OCI-LY7 (cell line): ENCODE results near the gene ZNF430. TPM values are rescaled to one million over a fixed set of nuclear protein-coding genes. Genes with fewer than 3 reads are reported as not detected.
"Not testable (repeated sequence)": the region's sequence is repeated elsewhere in the genome, so short reads cannot be mapped to it uniquely, and the experiment has no call there.

ENCODE experiments used
- BruUV-seq: library from RNA; stranded (reverse); fragments of 400-500 nt; replicated peaks from 2 replicates; lab custom pipeline; 2021; lab: Mats Ljungman, UMichigan
- CTCF ChIA-PET: fragments of 300-600 bp; sonication (Branson Sonifier 250); formaldehyde crosslinking; loops from one replicate; lab custom pipeline; 2022; ENCODE audit warnings: antibody characterized with exemption; ENCODE audit not compliant: unreplicated experiment; lab: Charles Lee
- POLR2A ChIA-PET: fragments of 300-600 bp; sonication (Branson Sonifier 250); formaldehyde crosslinking; loops from one replicate; lab custom pipeline; 2022; ENCODE audit warnings: antibody characterized with exemption; lab: Charles Lee
- DNase-seq: peaks from one replicate; pipeline ENCODE4 v3.0.0-alpha.2; 2015; ENCODE audit warnings: low spot score
- H2AFZ ChIP-seq: fragments of 200-600 bp; sonication (generic), shearing (Covaris generic); 2 replicates; pipeline ENCODE4 v1.6.1; 2014; ENCODE audit warnings: mild to moderate bottlenecking, antibody characterized with exemption, low read length, moderate library complexity
- H3K27ac ChIP-seq: fragments of 200-600 bp; sonication (generic); 2 replicates; pipeline ENCODE4 v1.5.1; 2014; ENCODE audit warnings: mixed run types, low read depth, mild to moderate bottlenecking, moderate library complexity, low read length, inconsistent platforms; ENCODE audit not compliant: poor library complexity, severe bottlenecking
- H3K36me3 ChIP-seq: fragments of 200-600 bp; sonication (generic); 2 replicates; pipeline ENCODE4 v1.6.1; 2014; ENCODE audit warnings: mild to moderate bottlenecking, antibody characterized with exemption, low read length, moderate library complexity, mixed read lengths; ENCODE audit not compliant: insufficient read depth
- H3K4me1 ChIP-seq: fragments of 200-600 bp; sonication (generic); 2 replicates; pipeline ENCODE4 v1.5.1; 2014; ENCODE audit warnings: mild to moderate bottlenecking, low read length; ENCODE audit not compliant: insufficient read depth, poor library complexity, severe bottlenecking
- H3K4me2 ChIP-seq: fragments of 200-600 bp; sonication (generic); 2 replicates; pipeline ENCODE4 v1.6.1; 2014; ENCODE audit warnings: mild to moderate bottlenecking, low read length
- H3K4me3 ChIP-seq: fragments of 200-600 bp; sonication (generic); 2 replicates; pipeline ENCODE4 v1.5.1; 2014; ENCODE audit warnings: mild to moderate bottlenecking, low read depth, low read length; ENCODE audit not compliant: poor library complexity, severe bottlenecking
- H3K79me2 ChIP-seq: fragments of 200-600 bp; sonication (generic); 2 replicates; pipeline ENCODE4 v1.6.1; 2016; ENCODE audit warnings: low read depth, mild to moderate bottlenecking, low read length, moderate library complexity, mixed read lengths; ENCODE audit not compliant: insufficient read depth
- H3K9me2 ChIP-seq: fragments of 200-600 bp; sonication (generic); 2 replicates; pipeline ENCODE4 v1.6.1; 2016; ENCODE audit warnings: mild to moderate bottlenecking, low read length, mixed read lengths; ENCODE audit not compliant: insufficient read depth
- H3K9me3 ChIP-seq: fragments of 200-600 bp; sonication (generic); 2 replicates; pipeline ENCODE4 v1.6.1; 2014; ENCODE audit warnings: mild to moderate bottlenecking, mixed run types, low read length, mixed read lengths
- H4K20me1 ChIP-seq: fragments of 200-600 bp; sonication (generic); 2 replicates; pipeline ENCODE4 v1.6.1; 2014; ENCODE audit warnings: mild to moderate bottlenecking, antibody characterized with exemption, low read length, moderate library complexity, mixed read lengths; ENCODE audit not compliant: insufficient read depth
- EZH2phosphoT487 ChIP-seq: fragments of 200-600 bp; sonication (generic); IDR thresholded peaks from 2 replicates; pipeline ENCODE4 v1.6.1; 2018; ENCODE audit warnings: low read depth, borderline replicate concordance, mild to moderate bottlenecking, mixed run types, antibody characterized with exemption, low read length, moderate library complexity, mixed read lengths
- intact Hi-C: fragments of 100-400 bp; cut with micrococcal nuclease; formaldehyde crosslinking; loops from one replicate; pipeline ENCODE4 v1.10.0; 2022; ENCODE audit not compliant: unreplicated experiment
- total RNA-seq, 2 experiments: library from RNA; depleted of rRNA in 1 of 2; stranded (reverse); fragments of >200 nt in 1 of 2; shearing (Covaris generic) in 1 of 2; gene quantifications; 2 replicates each; pipeline ENCODE4 v1.2.3, GENCODE V29; 2014 to 2022
- TF ChIP-seq, protein P1 (sequence below): fragments of 200-600 bp; sonication (generic); conservative IDR thresholded peaks from 2 replicates; pipeline ENCODE4 v1.5.1; 2014; ENCODE audit warnings: mild to moderate bottlenecking, antibody characterized with exemption, low read length, moderate library complexity, mixed read lengths

Gene ZNF430
- total RNA-seq, 2 experiments from 2014 or later, result 14.0 to 31.5 TPM

DNA sequence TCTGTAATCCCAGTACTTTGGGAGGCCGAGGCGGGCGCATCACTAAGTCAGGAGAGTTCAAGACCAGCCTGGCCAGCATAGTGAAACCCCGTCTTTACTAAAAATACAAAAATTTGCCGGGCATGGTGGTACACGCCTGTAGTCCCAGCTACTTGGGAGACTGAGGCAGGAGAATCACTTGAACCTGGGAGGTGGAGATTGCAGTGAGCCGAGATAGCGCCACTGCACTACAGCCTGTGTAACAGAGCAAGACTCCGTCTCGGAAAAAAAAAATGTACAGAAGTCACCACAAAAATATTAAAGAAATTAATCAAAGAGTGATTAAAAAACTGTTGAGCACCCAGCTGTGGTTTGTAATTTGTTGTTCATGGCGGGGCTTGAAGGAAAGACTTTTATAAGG lies 781 bp downstream of the ZNF430 start:
- TF ChIP-seq, protein P1, sequence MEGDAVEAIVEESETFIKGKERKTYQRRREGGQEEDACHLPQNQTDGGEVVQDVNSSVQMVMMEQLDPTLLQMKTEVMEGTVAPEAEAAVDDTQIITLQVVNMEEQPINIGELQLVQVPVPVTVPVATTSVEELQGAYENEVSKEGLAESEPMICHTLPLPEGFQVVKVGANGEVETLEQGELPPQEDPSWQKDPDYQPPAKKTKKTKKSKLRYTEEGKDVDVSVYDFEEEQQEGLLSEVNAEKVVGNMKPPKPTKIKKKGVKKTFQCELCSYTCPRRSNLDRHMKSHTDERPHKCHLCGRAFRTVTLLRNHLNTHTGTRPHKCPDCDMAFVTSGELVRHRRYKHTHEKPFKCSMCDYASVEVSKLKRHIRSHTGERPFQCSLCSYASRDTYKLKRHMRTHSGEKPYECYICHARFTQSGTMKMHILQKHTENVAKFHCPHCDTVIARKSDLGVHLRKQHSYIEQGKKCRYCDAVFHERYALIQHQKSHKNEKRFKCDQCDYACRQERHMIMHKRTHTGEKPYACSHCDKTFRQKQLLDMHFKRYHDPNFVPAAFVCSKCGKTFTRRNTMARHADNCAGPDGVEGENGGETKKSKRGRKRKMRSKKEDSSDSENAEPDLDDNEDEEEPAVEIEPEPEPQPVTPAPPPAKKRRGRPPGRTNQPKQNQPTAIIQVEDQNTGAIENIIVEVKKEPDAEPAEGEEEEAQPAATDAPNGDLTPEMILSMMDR, result peak; percentile 34
- DNase-seq, result peak; percentile 34
- H3K9me3 ChIP-seq, H4K20me1 ChIP-seq, CTCF ChIA-PET, H3K9me2 ChIP-seq, BruUV-seq: not testable (repeated sequence)
- Histone ChIP-seq H3K4me3 (peak overlapping the region; percentile 97), H3K27ac (peak overlapping the region; percentile 73), H3K4me1 (peaks cover 21% of the 10 kb centered on the region), H3K79me2 (peaks cover 54% of the 10 kb centered on the region), H2AFZ (peak overlapping the region; percentile 66; the same call in 1 of the 2 replicates), H3K4me2 (peak overlapping the region; percentile 70), H3K36me3 (peaks cover 43% of the 10 kb centered on the region)
- POLR2A ChIA-PET, result interaction anchor here (0.6 to 2.3 kb wide), 4 partner anchors 8 to 1401 kb away, joined by 3 to 8 read pairs (median 4); partner anchors contain the start of gene ZNF66
- intact Hi-C loops, result loop anchor here (5.0 kb wide), 3 partner anchors 61 to 121 kb away; partner anchors contain the start of genes ZNF431, ZNF714 and ZNF85

DNA sequence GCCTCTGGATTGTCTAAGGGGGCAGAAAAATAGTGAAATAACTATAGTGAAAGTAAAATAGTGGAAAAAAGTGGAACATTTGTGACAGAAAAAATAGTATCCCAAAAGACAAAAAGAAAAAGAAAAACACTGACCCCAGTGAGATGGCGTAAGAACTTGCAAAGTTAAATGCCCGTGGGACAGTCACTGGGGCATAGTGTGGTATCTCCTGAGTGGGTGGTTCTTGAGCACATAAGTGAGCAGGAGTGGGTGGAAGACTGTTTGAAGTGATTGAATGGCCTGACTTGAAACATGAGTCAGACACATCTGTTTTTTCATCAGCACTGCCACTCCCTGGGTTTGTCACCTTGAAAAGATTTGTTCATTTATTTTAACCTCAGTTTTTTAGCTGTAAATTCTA lies 2.5 kb downstream of the ZNF430 start:
- Histone ChIP-seq H3K4me3 (peak overlapping the region; percentile 97), H3K4me1 (peaks cover 21% of the 10 kb centered on the region), H3K9me2 (no peaks in the 10 kb centered on the region), H3K4me2 (peak overlapping the region; percentile 70), H3K9me3 (no peaks in the 10 kb centered on the region), H3K27ac (no peak overlapping the region), H2AFZ (no peak overlapping the region), H3K36me3 (peaks cover 60% of the 10 kb centered on the region), H4K20me1 (peaks cover 9% of the 10 kb centered on the region; the same call in 1 of the 2 replicates), H3K79me2 (peaks cover 71% of the 10 kb centered on the region)
- intact Hi-C loops, result loop anchor here (5.0 kb wide), 3 partner anchors 59 to 119 kb away; partner anchors contain the start of genes ZNF431, ZNF714 and ZNF85
- TF ChIP-seq, protein P1, result no peak
- no peak for TF ChIP-seq EZH2phosphoT487
- no TSS peak for BruUV-seq
- POLR2A ChIA-PET, result interaction anchor here (0.7 to 1.2 kb wide), 3 partner anchors 18 to 306 kb away, joined by 3 to 4 read pairs (median 4); partner anchors contain the start of gene ZNF708
- no peak for DNase-seq
- CTCF ChIA-PET, result no interaction called here

DNA sequence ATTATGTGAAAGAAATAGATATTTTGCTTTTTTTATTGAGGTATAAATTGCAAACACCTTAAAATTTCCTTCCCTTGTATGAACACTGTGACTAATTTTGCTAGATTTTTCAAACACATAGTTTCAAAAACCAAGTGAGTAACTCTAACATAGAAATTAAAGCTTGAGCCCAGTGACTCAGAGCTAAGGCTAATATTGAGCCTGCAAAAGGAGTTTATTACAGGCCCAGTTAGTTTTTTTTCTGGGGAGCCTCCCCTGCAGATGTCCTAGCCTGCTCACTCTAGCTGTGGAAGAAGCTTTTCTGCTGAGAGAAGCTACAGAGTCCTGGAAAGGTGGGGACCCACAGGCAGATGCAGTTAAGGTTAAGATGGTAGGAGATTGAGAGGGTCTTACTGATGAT lies 3.4 kb downstream of the ZNF430 start:
- ChIA-PET POLR2A (interaction anchor here (1.2 kb wide), 1 partner anchor 18 kb away, joined by 3 read pairs; no protein-coding TSS in a partner anchor), CTCF (no interaction called here)
- peaks cover 21% of the 10 kb centered on the region for H3K4me1 ChIP-seq
- no peak overlapping the region for H3K4me3 ChIP-seq
- no peak for TF ChIP-seq EZH2phosphoT487
- TF ChIP-seq, protein P1, result no peak
- no peak for DNase-seq
- no TSS peak for BruUV-seq
- peaks cover 69% of the 10 kb centered on the region for H3K36me3 ChIP-seq
- intact Hi-C loops, result loop anchor here (5.0 kb wide), 3 partner anchors 58 to 118 kb away; partner anchors contain the start of genes ZNF431, ZNF714 and ZNF85
- H2AFZ ChIP-seq, result no peak overlapping the region
- no peak overlapping the region for H3K27ac ChIP-seq
- no peaks in the 10 kb centered on the region for H3K9me3 ChIP-seq
- H3K79me2 ChIP-seq, result peaks cover 80% of the 10 kb centered on the region
- H3K9me2 ChIP-seq, result no peaks in the 10 kb centered on the region
- H4K20me1 ChIP-seq, result peaks cover 9% of the 10 kb centered on the region; the same call in 1 of the 2 replicates
- no peak overlapping the region for H3K4me2 ChIP-seq
